PC-9 (cell line): Measurements from ENCODE around the gene ORC5. TPM values are rescaled to one million over a fixed set of nuclear protein-coding genes. Genes with fewer than 3 reads are reported as not detected.
A peak's percentile ranks its signal among the peaks of the same experiment; 100 is the strongest.

ENCODE experiments used
- Bru-seq: library from RNA; stranded (reverse); fragments of 400-500 nt; gene quantifications from one replicate; lab custom pipeline; 2021; lab: Mats Ljungman, UMichigan
- BruChase-seq, 2 experiments: library from RNA; stranded (reverse); fragments of 400-500 nt; gene quantifications; one replicate each; lab custom pipeline; 2021; lab: Mats Ljungman, UMichigan
- BruUV-seq: library from RNA; stranded (reverse); fragments of 400-500 nt; replicated peaks from 2 replicates; lab custom pipeline; 2021; lab: Mats Ljungman, UMichigan
- CTCF ChIA-PET: fragments of 300-600 bp; sonication (Branson Sonifier 250); formaldehyde crosslinking; loops from one replicate; lab custom pipeline; 2022; ENCODE audit warnings: antibody characterized with exemption; lab: Charles Lee
- POLR2A ChIA-PET: fragments of 300-600 bp; sonication (Branson Sonifier 250); formaldehyde crosslinking; loops from one replicate; lab custom pipeline; 2022; ENCODE audit warnings: antibody characterized with exemption; ENCODE audit not compliant: unreplicated experiment; lab: Charles Lee
- DNase-seq, 2 experiments: peaks; one replicate each; pipeline versions ENCODE4 v3.0.0 to v3.0.0-alpha.2; 2015 to 2022; ENCODE audit warnings: mixed read lengths in 1 of 2
- H2AFZ ChIP-seq: fragments of 200-600 bp; sonication (generic); 2 replicates; pipeline ENCODE4 v1.8.1; 2017; ENCODE audit warnings: antibody characterized with exemption
- H3F3A ChIP-seq: fragments of 200-600 bp; sonication (generic); 2 replicates; pipeline ENCODE4 v1.8.1; 2017; ENCODE audit warnings: antibody characterized with exemption, mild to moderate bottlenecking, low read depth; ENCODE audit not compliant: insufficient read depth
- H3K27ac ChIP-seq: fragments of 200-600 bp; sonication (generic); 2 replicates; pipeline ENCODE4 v1.6.1; 2016; ENCODE audit warnings: mixed run types
- H3K27me3 ChIP-seq: fragments of 200-600 bp; sonication (generic); 2 replicates; pipeline ENCODE4 v1.6.1; 2016; ENCODE audit warnings: low read depth, mixed run types; ENCODE audit not compliant: insufficient read depth
- H3K36me3 ChIP-seq: fragments of 200-600 bp; sonication (generic); 2 replicates; pipeline ENCODE4 v1.6.1; 2016; ENCODE audit warnings: low read depth, mixed run types
- H3K4me1 ChIP-seq: fragments of 200-600 bp; sonication (generic); replicated peaks from 2 replicates; pipeline ENCODE4 v1.6.1; 2016; ENCODE audit warnings: mixed run types; ENCODE audit not compliant: insufficient read depth
- H3K4me2 ChIP-seq: fragments of 200-600 bp; sonication (generic); 2 replicates; pipeline ENCODE4 v1.6.1; 2017; ENCODE audit warnings: mixed run types
- H3K4me3 ChIP-seq: fragments of 200-600 bp; sonication (generic); 2 replicates; pipeline ENCODE4 v1.6.1; 2016; ENCODE audit warnings: mixed run types
- H3K79me2 ChIP-seq: fragments of 200-600 bp; sonication (generic); 2 replicates; pipeline ENCODE4 v1.6.1; 2017; ENCODE audit warnings: low read depth, mixed run types
- H3K9me2 ChIP-seq: fragments of 200-600 bp; sonication (generic); 2 replicates; pipeline ENCODE4 v1.8.1; 2017; ENCODE audit warnings: mild to moderate bottlenecking; ENCODE audit not compliant: insufficient read depth
- H3K9me3 ChIP-seq: fragments of 200-600 bp; sonication (generic); 2 replicates; pipeline ENCODE4 v1.8.1; 2016; ENCODE audit warnings: low read depth; ENCODE audit not compliant: insufficient read depth
- H4K20me1 ChIP-seq: fragments of 200-600 bp; sonication (generic); 2 replicates; pipeline ENCODE4 v1.8.1; 2017; ENCODE audit not compliant: insufficient read depth
- EZH2 ChIP-seq: fragments of 200-600 bp; sonication (generic); IDR thresholded peaks from 2 replicates; pipeline ENCODE4 v1.8.0; 2017; ENCODE audit warnings: antibody characterized with exemption, low read depth
- intact Hi-C: fragments of 100-400 bp; cut with micrococcal nuclease; formaldehyde crosslinking; loops from one replicate; pipeline ENCODE4 v1.10.0; 2022; ENCODE audit not compliant: unreplicated experiment
- long read RNA-seq: library from polyadenylated mRNA; stranded (forward); transcript quantifications from one replicate; pipeline ENCODE4 v2.0.0, GENCODE V29; 2022
- total RNA-seq: library from RNA; stranded (reverse); gene quantifications from 2 replicates; pipeline ENCODE4 v1.2.3, GENCODE V29; 2021
- TF ChIP-seq, protein P1 (sequence below): fragments of 200-600 bp; sonication (generic); conservative IDR thresholded peaks from 2 replicates; pipeline ENCODE4 v1.6.1; 2017; ENCODE audit warnings: mixed run types, antibody characterized with exemption, mild to moderate bottlenecking, moderate library complexity

ORC5 gene
- total RNA-seq (20.5 and 22.9 TPM in 2 replicates), Bru-seq, nascent RNA (percentile 87 among the genes with signal in this experiment), BruChase-seq, experiment 1, labeled RNA remaining after a 2-hour chase (percentile 75 among the genes with signal in this experiment), BruChase-seq, experiment 2, labeled RNA remaining after a 6-hour chase (percentile 71 among the genes with signal in this experiment)
- long read RNA-seq, transcript ORC5-201 (14 exons, 1,958 nt): major isoform, 35 of 51 reads
- long read RNA-seq, partial matches to known transcripts: 3 of 51 reads
- long read RNA-seq, other reads (novel, unspliced or antisense): 8 of 51 reads

DNA sequence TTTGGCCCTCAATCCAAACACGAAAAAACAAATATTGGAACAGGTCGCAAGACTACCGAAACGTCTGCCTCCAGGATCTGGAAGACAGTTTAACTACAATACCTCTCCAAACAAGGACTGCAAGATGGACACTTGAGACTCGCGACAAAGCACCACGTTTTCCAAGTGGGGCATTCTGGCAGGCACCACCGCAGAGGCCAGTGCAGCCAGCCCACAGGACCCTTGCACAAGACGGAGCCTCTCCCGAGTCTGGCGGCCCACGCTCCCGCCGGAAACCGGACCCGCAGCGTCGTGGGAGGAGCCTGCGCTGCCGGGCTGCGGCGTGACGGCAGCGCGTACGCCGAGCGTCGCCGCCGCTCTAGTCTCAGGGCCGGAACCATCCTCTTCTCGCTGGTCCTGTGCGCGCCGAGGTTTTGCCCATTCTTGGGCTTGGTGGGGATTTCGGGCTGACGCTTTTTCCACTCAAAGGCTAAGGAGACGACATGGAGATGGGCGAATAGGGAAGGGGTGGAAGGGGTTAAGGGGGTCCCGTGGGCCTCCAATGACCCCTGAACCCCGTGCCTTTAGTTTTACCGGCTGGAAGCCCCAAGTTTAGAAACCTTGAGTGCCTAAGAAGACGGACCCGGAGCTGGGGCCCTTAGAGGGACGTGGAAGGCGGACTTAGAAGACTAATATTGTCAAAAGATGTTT lies at the start of gene ORC5:
ORC5 (minus strand) TSS at position 283 of the 690 bp plus-strand sequence; CDS start at position 174, 109 bp downstream.
- Histone ChIP-seq H3K27ac (peak within 1 kb of the TSS; percentile 5; the same call in 1 of the 2 replicates), H4K20me1 (no peaks in the 10 kb centered on the region), H3F3A (no peaks in the 10 kb centered on the region), H3K79me2 (peaks cover 32% of the 10 kb centered on the region), H3K4me3 (peak within 1 kb of the TSS; percentile 76), H3K9me2 (no peaks in the 10 kb centered on the region), H3K36me3 (0 out of 2 replicates have a peak, but pooled peaks cover 3% of the 10 kb centered on the region), H3K9me3 (no peaks in the 10 kb centered on the region), H3K4me1 (peaks cover 17% of the 10 kb centered on the region; the same call in 1 of the 2 replicates), H3K27me3 (no peaks in the 10 kb centered on the region), H2AFZ (peak within 1 kb of the TSS; percentile 90), H3K4me2 (peak within 1 kb of the TSS; percentile 99)
- intact Hi-C loops: no loop called here
- POLR2A ChIA-PET: no interaction called here
- peak; percentile 64 to 73 for DNase-seq
- BruUV-seq: TSS peak; percentile 96
- TF ChIP-seq EZH2: no peak
- TF ChIP-seq, protein P1, sequence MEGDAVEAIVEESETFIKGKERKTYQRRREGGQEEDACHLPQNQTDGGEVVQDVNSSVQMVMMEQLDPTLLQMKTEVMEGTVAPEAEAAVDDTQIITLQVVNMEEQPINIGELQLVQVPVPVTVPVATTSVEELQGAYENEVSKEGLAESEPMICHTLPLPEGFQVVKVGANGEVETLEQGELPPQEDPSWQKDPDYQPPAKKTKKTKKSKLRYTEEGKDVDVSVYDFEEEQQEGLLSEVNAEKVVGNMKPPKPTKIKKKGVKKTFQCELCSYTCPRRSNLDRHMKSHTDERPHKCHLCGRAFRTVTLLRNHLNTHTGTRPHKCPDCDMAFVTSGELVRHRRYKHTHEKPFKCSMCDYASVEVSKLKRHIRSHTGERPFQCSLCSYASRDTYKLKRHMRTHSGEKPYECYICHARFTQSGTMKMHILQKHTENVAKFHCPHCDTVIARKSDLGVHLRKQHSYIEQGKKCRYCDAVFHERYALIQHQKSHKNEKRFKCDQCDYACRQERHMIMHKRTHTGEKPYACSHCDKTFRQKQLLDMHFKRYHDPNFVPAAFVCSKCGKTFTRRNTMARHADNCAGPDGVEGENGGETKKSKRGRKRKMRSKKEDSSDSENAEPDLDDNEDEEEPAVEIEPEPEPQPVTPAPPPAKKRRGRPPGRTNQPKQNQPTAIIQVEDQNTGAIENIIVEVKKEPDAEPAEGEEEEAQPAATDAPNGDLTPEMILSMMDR: no peak
- CTCF ChIA-PET: no interaction called here

DNA sequence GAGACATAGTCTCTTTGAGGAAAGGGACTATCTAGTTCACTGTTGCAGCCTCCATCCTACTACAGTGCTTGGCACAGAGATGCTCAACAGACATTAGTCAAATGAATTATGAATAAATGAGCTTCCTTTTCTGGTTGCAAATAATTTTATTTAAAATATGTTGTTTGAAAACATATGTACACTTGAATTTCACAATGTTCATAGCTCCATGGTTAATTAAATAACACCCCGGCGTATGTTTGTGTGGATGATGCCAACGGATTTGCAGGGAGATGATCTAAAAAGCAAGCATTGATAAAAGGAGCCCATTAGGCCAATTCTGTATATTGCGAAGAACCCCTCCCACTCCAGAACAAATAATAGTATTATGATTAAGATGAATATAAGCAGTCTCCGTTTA lies 47.8 kb upstream of the ORC5 start:
- Histone ChIP-seq H3K27me3 (peaks cover 39% of the 10 kb centered on the region), H3K4me1 (no peaks in the 10 kb centered on the region), H2AFZ (no peak overlapping the region), H3K9me2 (no peaks in the 10 kb centered on the region), H3K4me2 (no peak overlapping the region), H4K20me1 (no peaks in the 10 kb centered on the region), H3K79me2 (no peaks in the 10 kb centered on the region), H3K4me3 (no peak overlapping the region), H3K9me3 (no peaks in the 10 kb centered on the region), H3K27ac (no peak overlapping the region), H3K36me3 (no peaks in the 10 kb centered on the region), H3F3A (no peaks in the 10 kb centered on the region)
- intact Hi-C loops: no loop called here
- TF ChIP-seq, protein P1: no peak
- CTCF ChIA-PET: no interaction called here
- no TSS peak for BruUV-seq
- no peak for DNase-seq
- POLR2A ChIA-PET: no interaction called here

DNA sequence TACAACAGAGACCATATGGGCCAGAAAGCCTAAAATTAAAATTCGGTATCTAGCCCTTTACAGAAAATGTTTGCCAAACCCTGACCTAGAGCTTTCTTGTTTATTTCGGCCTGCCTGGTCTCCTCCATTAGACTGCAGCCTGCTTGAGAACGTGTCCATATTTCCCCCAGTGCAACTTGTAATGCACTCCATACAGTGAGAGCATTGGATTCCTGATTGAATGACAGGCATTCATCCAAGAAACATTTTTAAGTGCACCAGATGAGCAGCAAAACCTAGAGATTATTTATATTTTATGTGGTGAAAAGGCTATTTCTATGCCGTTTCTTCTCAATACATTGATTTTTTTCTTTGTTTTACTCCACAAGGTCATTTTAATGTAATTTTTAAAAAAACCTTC lies 47.4 kb upstream of the ORC5 start:
- no TSS peak for BruUV-seq
- Histone ChIP-seq H3K27me3 (peaks cover 39% of the 10 kb centered on the region), H3K27ac (no peak overlapping the region), H4K20me1 (no peaks in the 10 kb centered on the region), H3K79me2 (no peaks in the 10 kb centered on the region), H3K9me3 (no peaks in the 10 kb centered on the region), H2AFZ (no peak overlapping the region), H3K9me2 (no peaks in the 10 kb centered on the region), H3K4me3 (no peak overlapping the region), H3F3A (no peaks in the 10 kb centered on the region), H3K4me2 (no peak overlapping the region), H3K4me1 (no peaks in the 10 kb centered on the region), H3K36me3 (no peaks in the 10 kb centered on the region)
- DNase-seq: no peak
- ChIA-PET POLR2A (no interaction called here), CTCF (no interaction called here)
- intact Hi-C loops: no loop called here
- TF ChIP-seq EZH2: no peak
- TF ChIP-seq, protein P1: no peak
